ENCODE measurements around the gene TSN. TPM values are rescaled to one million over a fixed set of nuclear protein-coding genes. Genes with fewer than 3 reads are reported as not detected.

The TSN gene
- total and polyA plus RNA-seq, 5 donors from 2014 or later: 61.9 to 99.4 (median 90.7) TPM

- Mint-ChIP-seq H3K36me3 (no peaks in the 10 kb centered on the region), H3K4me1 (no peaks in the 10 kb centered on the region), H3K9me3 (no peaks in the 10 kb centered on the region), H3K27me3 (peaks cover 15% of the 10 kb centered on the region), H3K27ac (no peak overlapping the region), H3K4me3 (no peak overlapping the region)
- no peak overlapping the region for H3K4me3 ChIP-seq (ENCODE audit: low read depth, low read length)
- H3K9me3 ChIP-seq (ENCODE audit: control insufficient read depth in 2 of 2, low read length in 2 of 2): no peaks in the 10 kb centered on the region
- H3K4me1 ChIP-seq (ENCODE audit: control insufficient read depth, insufficient read depth, low read length, poor library complexity, severe bottlenecking): no peaks in the 10 kb centered on the region
- no peaks in the 10 kb centered on the region for H3K27me3 ChIP-seq (ENCODE audit: control insufficient read depth, insufficient read depth, low read length)
- no peak for DNase-seq
- no peak for ATAC-seq (ENCODE audit: low read depth in 2 of 2)
- no peaks in the 10 kb centered on the region for H3K36me3 ChIP-seq (ENCODE audit: control insufficient read depth, insufficient read depth, low read length)
- no peak overlapping the region for H3K27ac ChIP-seq (ENCODE audit: insufficient read depth, low read length, poor library complexity, severe bottlenecking)
Observed at GRCh38 chr2:121748202-121748601, 7.2 kb upstream of the TSN start.

- no peaks in the 10 kb centered on the region for H3K27me3 ChIP-seq (ENCODE audit: control insufficient read depth, insufficient read depth, low read length)
- Mint-ChIP-seq H3K9me3 (no peaks in the 10 kb centered on the region), H3K27me3 (no peaks in the 10 kb centered on the region), H3K36me3 (peaks cover 4% of the 10 kb centered on the region), H3K4me3 (peak overlapping the region; percentile 92 to 99 (median 95)), H3K4me1 (peaks cover 20 to 35% (median 28%) of the 10 kb centered on the region in 4 donors), H3K27ac (peak overlapping the region; percentile 93 to 97 (median 96))
- peaks cover 27% of the 10 kb centered on the region for H3K4me1 ChIP-seq (ENCODE audit: control insufficient read depth, insufficient read depth, low read length, poor library complexity, severe bottlenecking)
- H3K9me3 ChIP-seq (ENCODE audit: control insufficient read depth in 2 of 2, low read length in 2 of 2): no peaks in the 10 kb centered on the region
- peak overlapping the region; percentile 75 for H3K27ac ChIP-seq (ENCODE audit: insufficient read depth, low read length, poor library complexity, severe bottlenecking)
- DNase-seq: peak in 1 of 3 donors; percentile 2
- peak overlapping the region; percentile 98 for H3K4me3 ChIP-seq (ENCODE audit: low read depth, low read length)
- ATAC-seq (ENCODE audit: low read depth in 2 of 2): no peak
- peaks cover 17% of the 10 kb centered on the region for H3K36me3 ChIP-seq (ENCODE audit: control insufficient read depth, insufficient read depth, low read length)
Observed at GRCh38 chr2:121754851-121755236, 607 bp upstream of the TSN start.

- DNase-seq: no peak
- ATAC-seq (ENCODE audit: low read depth in 2 of 2): no peak
- no peak overlapping the region for H3K4me3 Mint-ChIP-seq
- Histone ChIP-seq H3K9me3 (ENCODE audit: control insufficient read depth in 2 of 2, low read length in 2 of 2) (no peaks in the 10 kb centered on the region), H3K4me1 (ENCODE audit: control insufficient read depth, insufficient read depth, low read length, poor library complexity, severe bottlenecking) (no peaks in the 10 kb centered on the region), H3K36me3 (ENCODE audit: control insufficient read depth, insufficient read depth, low read length) (peaks cover 86% of the 10 kb centered on the region), H3K27me3 (ENCODE audit: control insufficient read depth, insufficient read depth, low read length) (no peaks in the 10 kb centered on the region), H3K4me3 (ENCODE audit: low read depth, low read length) (no peak overlapping the region), H3K27ac (ENCODE audit: insufficient read depth, low read length, poor library complexity, severe bottlenecking) (no peak overlapping the region)
- H3K27me3 Mint-ChIP-seq: no peaks in the 10 kb centered on the region
- H3K9me3 Mint-ChIP-seq: no peaks in the 10 kb centered on the region
- H3K27ac Mint-ChIP-seq: no peak overlapping the region
- H3K36me3 Mint-ChIP-seq: peaks cover 50% of the 10 kb centered on the region
- H3K4me1 Mint-ChIP-seq: peaks cover 0 to 7% (median under 1%) of the 10 kb centered on the region in 4 donors
Observed at GRCh38 chr2:121764681-121765228, 9.3 kb downstream of the TSN start.

- peaks cover 0 to 7% (median 0%) of the 10 kb centered on the region in 4 donors for H3K4me1 Mint-ChIP-seq
- Histone ChIP-seq H3K9me3 (ENCODE audit: control insufficient read depth in 2 of 2, low read length in 2 of 2) (no peaks in the 10 kb centered on the region), H3K36me3 (ENCODE audit: control insufficient read depth, insufficient read depth, low read length) (peaks cover 76% of the 10 kb centered on the region), H3K4me1 (ENCODE audit: control insufficient read depth, insufficient read depth, low read length, poor library complexity, severe bottlenecking) (no peaks in the 10 kb centered on the region), H3K4me3 (ENCODE audit: low read depth, low read length) (no peak overlapping the region), H3K27me3 (ENCODE audit: control insufficient read depth, insufficient read depth, low read length) (no peaks in the 10 kb centered on the region), H3K27ac (ENCODE audit: insufficient read depth, low read length, poor library complexity, severe bottlenecking) (no peak overlapping the region)
- peaks cover 59% of the 10 kb centered on the region for H3K36me3 Mint-ChIP-seq
- H3K27me3 Mint-ChIP-seq: no peaks in the 10 kb centered on the region
- H3K9me3 Mint-ChIP-seq: no peaks in the 10 kb centered on the region
- DNase-seq (no peak), ATAC-seq (ENCODE audit: low read depth in 2 of 2) (no peak)
- no peak overlapping the region for H3K4me3 Mint-ChIP-seq
- H3K27ac Mint-ChIP-seq: no peak overlapping the region
Observed at GRCh38 chr2:121766624-121767023, 11.2 kb downstream of the TSN start.

GRCh38 chr2:121768143-121768755 is 12.8 kb downstream of the TSN start:
- no peaks in the 10 kb centered on the region for H3K4me1 ChIP-seq (ENCODE audit: control insufficient read depth, insufficient read depth, low read length, poor library complexity, severe bottlenecking)
- H3K4me1 Mint-ChIP-seq: peaks cover 0 to 7% (median 0%) of the 10 kb centered on the region in 4 donors
- peaks cover 67% of the 10 kb centered on the region for H3K36me3 ChIP-seq (ENCODE audit: control insufficient read depth, insufficient read depth, low read length)
- H3K4me3 Mint-ChIP-seq: no peak overlapping the region
- H3K27me3 ChIP-seq (ENCODE audit: control insufficient read depth, insufficient read depth, low read length): no peaks in the 10 kb centered on the region
- no peak overlapping the region for H3K27ac ChIP-seq (ENCODE audit: insufficient read depth, low read length, poor library complexity, severe bottlenecking)
- DNase-seq (no peak), ATAC-seq (ENCODE audit: low read depth in 2 of 2) (no peak)
- no peak overlapping the region for H3K4me3 ChIP-seq (ENCODE audit: low read depth, low read length)
- H3K27me3 Mint-ChIP-seq: no peaks in the 10 kb centered on the region
- H3K27ac Mint-ChIP-seq: peak overlapping the region in 1 of 3 donors; percentile 50
- H3K36me3 Mint-ChIP-seq: peaks cover 62% of the 10 kb centered on the region
- no peaks in the 10 kb centered on the region for H3K9me3 Mint-ChIP-seq
- no peaks in the 10 kb centered on the region for H3K9me3 ChIP-seq (ENCODE audit: control insufficient read depth in 2 of 2, low read length in 2 of 2)

- H3K27me3 ChIP-seq (ENCODE audit: control insufficient read depth, insufficient read depth, low read length): no peaks in the 10 kb centered on the region
- H3K9me3 Mint-ChIP-seq: no peaks in the 10 kb centered on the region
- no peak overlapping the region for H3K4me3 Mint-ChIP-seq
- peaks cover 35% of the 10 kb centered on the region for H3K36me3 Mint-ChIP-seq
- H3K36me3 ChIP-seq (ENCODE audit: control insufficient read depth, insufficient read depth, low read length): peaks cover 28% of the 10 kb centered on the region
- peaks cover 0 to 4% (median 0%) of the 10 kb centered on the region in 4 donors for H3K4me1 Mint-ChIP-seq
- H3K4me1 ChIP-seq (ENCODE audit: control insufficient read depth, insufficient read depth, low read length, poor library complexity, severe bottlenecking): no peaks in the 10 kb centered on the region
- ATAC-seq (ENCODE audit: low read depth in 2 of 2) (no peak), DNase-seq (no peak)
- no peaks in the 10 kb centered on the region for H3K9me3 ChIP-seq (ENCODE audit: control insufficient read depth in 2 of 2, low read length in 2 of 2)
- H3K27ac ChIP-seq (ENCODE audit: insufficient read depth, low read length, poor library complexity, severe bottlenecking): no peak overlapping the region
- peak overlapping the region in 2 of 3 donors; percentile 17 to 32 for H3K27ac Mint-ChIP-seq
- no peak overlapping the region for H3K4me3 ChIP-seq (ENCODE audit: low read depth, low read length)
- H3K27me3 Mint-ChIP-seq: no peaks in the 10 kb centered on the region
Observed at GRCh38 chr2:121771976-121772742, 16.7 kb downstream of the TSN start.

- peaks cover 25% of the 10 kb centered on the region for H3K36me3 Mint-ChIP-seq
- DNase-seq (no peak), ATAC-seq (ENCODE audit: low read depth in 2 of 2) (no peak)
- Histone ChIP-seq H3K36me3 (ENCODE audit: control insufficient read depth, insufficient read depth, low read length) (peaks cover 9% of the 10 kb centered on the region), H3K27me3 (ENCODE audit: control insufficient read depth, insufficient read depth, low read length) (no peaks in the 10 kb centered on the region), H3K4me1 (ENCODE audit: control insufficient read depth, insufficient read depth, low read length, poor library complexity, severe bottlenecking) (no peaks in the 10 kb centered on the region), H3K9me3 (ENCODE audit: control insufficient read depth in 2 of 2, low read length in 2 of 2) (no peaks in the 10 kb centered on the region), H3K4me3 (ENCODE audit: low read depth, low read length) (no peak overlapping the region), H3K27ac (ENCODE audit: insufficient read depth, low read length, poor library complexity, severe bottlenecking) (no peak overlapping the region)
- no peaks in the 10 kb centered on the region for H3K27me3 Mint-ChIP-seq
- H3K4me3 Mint-ChIP-seq: no peak overlapping the region
- H3K9me3 Mint-ChIP-seq: no peaks in the 10 kb centered on the region
- H3K4me1 Mint-ChIP-seq: no peaks in the 10 kb centered on the region
- no peak overlapping the region for H3K27ac Mint-ChIP-seq
Observed at GRCh38 chr2:121774235-121774634, 18.8 kb downstream of the TSN start.

Data from CD4-positive, CD25-positive, alpha-beta regulatory T cell (primary cell).